22Rv1 (cell line): ENCODE results near the gene SLC4A2.

Experiments
- H3K27ac ChIP-seq: fragments of 450-650 bp; 2 replicates; pipeline ENCODE4 v1.5.1; 2017
- ZFX ChIP-seq: fragments of 450-650 bp; IDR thresholded peaks from 2 replicates; pipeline ENCODE4 v1.6.1; 2017; ENCODE audit warnings: antibody characterized with exemption, borderline replicate concordance
- TF ChIP-seq, protein P1 (sequence below): fragments of 450-650 bp; IDR thresholded peaks from 2 replicates; pipeline ENCODE4 v1.5.1; 2017; ENCODE audit warnings: mild to moderate bottlenecking

SLC4A2 gene

DNA sequence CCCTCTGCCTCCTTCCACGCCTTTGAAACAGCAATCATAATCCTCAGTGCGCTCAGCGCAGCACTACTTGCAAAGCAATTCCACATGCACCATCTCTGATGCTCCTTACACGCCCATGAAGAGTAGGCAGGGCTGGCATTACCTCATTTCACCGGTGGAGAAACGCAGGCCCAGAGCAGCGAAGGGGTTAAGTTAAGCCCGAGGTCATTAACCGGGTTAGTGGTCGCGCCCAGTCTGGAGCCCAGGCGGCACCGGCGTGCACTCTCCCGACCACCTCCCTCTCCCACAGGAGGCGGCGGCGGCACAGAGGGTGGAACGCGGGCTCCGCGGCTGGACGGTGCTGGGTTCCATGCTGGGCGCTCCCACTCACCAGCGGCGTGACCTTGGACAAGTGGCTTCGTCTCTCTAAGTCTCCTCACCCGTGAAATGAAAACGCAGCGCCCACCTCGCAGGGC is 20.7 kb downstream of the SLC4A2 start:
- TF ChIP-seq ZFX, result no peak
- TF ChIP-seq, protein P1, sequence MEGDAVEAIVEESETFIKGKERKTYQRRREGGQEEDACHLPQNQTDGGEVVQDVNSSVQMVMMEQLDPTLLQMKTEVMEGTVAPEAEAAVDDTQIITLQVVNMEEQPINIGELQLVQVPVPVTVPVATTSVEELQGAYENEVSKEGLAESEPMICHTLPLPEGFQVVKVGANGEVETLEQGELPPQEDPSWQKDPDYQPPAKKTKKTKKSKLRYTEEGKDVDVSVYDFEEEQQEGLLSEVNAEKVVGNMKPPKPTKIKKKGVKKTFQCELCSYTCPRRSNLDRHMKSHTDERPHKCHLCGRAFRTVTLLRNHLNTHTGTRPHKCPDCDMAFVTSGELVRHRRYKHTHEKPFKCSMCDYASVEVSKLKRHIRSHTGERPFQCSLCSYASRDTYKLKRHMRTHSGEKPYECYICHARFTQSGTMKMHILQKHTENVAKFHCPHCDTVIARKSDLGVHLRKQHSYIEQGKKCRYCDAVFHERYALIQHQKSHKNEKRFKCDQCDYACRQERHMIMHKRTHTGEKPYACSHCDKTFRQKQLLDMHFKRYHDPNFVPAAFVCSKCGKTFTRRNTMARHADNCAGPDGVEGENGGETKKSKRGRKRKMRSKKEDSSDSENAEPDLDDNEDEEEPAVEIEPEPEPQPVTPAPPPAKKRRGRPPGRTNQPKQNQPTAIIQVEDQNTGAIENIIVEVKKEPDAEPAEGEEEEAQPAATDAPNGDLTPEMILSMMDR, result no peak
- H3K27ac ChIP-seq, result peak overlapping the region; percentile 100

DNA sequence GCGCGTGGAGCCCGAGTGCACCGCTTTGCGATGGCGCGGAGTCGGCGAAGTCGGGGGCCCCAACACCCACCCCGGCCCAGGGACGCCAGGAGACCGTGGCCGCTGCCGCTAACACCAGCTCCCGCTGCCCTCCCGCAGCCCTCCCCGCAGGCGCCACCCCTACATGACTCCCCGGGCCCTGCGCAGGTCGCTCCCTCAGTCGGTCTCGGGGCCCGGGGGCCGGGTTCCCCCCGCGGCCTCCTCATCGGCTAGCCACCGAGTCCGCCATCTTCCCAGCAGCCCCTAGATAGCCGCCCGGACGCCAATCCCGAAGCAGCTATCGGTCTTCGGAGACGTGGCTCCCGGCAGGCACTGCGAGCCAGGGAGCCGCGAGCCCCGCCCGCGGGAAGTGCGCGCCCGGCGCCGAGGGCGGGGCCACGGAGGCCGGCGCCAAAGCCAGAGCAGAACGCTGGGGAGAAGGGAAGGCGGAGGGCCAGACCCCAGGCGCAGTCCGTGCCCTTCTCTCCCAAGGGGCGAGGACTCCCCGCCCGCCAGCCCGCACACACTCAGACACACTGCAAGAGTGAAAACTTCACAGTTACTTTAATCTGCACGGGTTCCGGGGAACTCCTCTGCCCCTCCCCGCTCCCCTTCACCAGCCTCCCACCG is 21.3 kb downstream of the SLC4A2 start, which contains the start of gene FASTK:
FASTK (minus strand) TSS at position 288 of the 648 bp plus-strand sequence; CDS start at position 245, 43 bp downstream.
- TF ChIP-seq ZFX, result no peak
- TF ChIP-seq, protein P1, result no peak
- peak within 1 kb of the TSS; percentile 100 for H3K27ac ChIP-seq

DNA sequence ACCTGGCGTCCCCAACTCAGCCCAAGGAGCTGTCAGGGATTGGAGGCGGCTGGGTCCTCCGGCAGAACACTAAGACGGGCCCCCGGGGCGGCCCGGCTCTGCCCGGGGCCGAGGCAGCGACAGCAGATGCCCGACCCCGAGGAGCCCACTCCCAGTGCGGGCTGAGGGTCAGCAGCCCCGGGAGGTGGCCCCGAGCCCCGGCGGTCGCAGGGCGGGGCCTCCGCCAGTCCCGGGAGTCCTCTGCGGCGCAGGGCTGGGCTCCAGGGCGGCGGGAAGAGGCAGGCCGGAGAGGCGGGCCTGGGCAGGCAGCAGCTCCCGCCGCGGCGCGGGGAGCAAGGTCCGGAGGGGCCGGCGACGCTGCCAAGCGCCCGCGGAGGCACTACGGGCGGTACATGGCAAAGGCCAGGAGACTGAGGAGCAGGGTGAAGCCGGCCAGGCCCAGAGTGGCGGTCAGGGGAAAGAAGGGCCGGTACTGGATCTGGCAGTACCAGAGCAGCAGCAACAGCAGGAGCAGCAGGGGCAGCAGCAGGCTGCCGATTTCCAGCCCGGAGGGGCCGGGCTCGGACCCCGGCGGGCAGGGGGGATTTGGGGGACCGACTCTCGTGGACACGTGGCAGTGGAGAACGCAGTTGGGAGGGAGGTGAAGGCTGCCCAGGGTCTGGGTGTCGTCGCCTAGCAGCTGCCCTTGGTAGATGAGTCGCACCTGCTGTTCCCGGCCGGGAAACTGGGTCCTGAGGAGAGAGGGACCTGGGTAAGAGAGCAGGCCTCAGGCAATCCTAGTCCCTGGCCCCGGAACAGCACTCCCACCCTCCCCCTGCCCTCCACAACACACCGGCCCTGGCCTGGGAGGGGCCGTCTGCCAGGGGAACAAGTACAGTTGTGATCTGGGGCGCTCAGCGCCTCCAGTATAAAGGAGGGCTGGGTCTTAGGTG is 22.0 kb downstream of the SLC4A2 start:
- TF ChIP-seq, protein P1, result no peak
- TF ChIP-seq ZFX, result no peak
- peak overlapping the region; percentile 100 for H3K27ac ChIP-seq

DNA sequence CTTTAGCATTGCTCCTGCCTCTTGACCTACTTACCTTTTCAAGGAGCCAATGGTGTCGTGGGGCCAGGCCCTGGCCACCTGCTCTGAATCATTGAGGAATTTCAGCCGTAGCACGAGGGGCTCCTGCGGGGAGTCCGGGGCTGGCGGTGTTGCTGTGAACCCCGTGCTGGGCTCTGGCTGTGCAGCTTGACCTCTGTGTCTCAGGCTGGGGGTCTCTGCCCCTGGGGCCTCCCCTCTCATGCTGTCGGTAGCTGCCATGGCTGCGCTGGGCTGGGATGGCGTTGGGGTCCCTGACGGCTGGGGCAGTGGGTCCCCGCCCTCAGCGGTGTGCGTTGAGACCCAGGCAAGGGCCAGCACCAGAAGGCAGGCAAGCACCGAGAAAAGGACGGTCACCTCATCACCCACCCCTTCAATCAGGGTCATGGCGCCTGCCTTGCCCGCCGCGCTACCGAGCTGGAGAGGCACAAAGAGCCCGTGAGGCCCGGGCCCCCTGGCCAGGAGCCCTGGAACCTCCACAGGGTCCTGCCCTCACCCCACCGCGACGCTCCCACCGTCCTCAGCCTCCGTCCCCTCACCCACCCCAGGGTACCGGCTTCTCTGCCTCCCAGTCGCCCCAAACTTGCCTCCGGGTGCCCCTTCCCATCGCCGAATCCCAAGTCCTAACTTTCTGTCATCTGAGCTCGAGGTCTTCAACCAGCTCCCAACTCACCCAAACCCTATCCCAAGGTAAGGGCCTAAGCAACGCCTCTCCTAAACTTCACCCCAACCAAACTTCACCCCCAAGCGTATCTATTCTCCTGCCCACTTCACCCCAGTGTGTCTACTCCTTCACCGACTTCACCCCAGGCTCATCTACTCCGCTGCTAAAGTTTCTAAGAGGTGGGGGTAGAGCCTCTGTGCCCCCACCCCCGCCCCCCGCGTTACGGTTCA is 23.0 kb downstream of the SLC4A2 start:
- peak overlapping the region; percentile 100 for H3K27ac ChIP-seq
- no peak for TF ChIP-seq ZFX
- TF ChIP-seq, protein P1, result no peak

DNA sequence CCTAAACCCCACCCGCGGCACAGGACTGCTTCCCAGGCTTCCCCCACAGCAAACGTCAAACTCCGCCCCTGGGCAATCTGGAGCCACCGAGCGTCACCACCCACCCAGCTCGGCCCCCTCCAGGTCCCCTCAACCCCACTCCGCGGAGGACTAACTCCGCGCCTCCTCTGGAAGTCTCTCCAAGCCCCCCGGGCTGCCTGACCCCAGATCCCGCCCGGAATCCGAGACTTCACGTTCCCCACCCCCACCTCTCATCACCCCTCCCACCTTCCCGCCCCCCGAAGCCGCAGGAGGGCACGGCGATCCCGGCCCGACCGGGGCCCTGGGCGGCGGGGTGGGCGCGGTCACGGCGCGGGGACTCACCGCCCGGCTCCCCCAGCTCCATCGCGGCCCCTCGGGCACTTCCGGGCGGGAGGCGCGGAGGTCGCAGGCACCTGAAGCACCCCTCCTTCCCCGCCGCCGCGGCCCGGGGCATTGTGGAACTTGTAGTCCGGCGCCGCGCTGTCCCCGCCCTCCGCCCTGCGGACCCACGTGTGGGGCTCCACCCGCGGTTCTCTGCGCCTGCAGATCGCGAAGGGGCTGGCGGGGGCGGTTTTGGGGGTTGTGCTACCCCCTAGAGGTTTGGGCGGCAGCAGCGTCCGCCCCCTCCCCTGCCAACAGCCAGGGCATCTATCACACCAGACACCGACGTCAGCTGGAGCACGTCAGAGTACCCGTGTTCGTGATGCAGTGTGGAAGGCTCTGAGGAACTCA is 23.9 kb downstream of the SLC4A2 start, which contains the start of gene TMUB1:
TMUB1 (minus strand) TSS at position 423 of the 753 bp plus-strand sequence. CDS start 930 bp downstream, outside the sequence.
- peak within 1 kb of the TSS; percentile 100 for H3K27ac ChIP-seq
- no peak for TF ChIP-seq ZFX
- TF ChIP-seq, protein P1, result no peak

DNA sequence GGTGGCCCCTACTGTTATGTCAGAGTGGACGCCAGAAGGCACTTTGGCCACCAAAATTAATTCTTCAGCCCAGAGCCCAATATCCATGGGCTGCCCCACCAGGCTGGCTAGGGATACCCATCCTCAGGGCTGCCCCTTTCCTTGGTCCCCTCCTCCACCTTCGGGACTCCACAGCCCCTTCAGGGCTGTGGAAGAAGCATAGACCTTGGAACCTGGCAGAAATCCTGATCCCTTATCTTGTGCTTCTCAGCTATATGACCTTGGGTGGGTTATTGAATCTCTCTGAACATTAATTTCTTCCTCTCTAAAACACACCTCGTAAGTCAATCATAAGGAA is 24.4 kb downstream of the SLC4A2 start:
- TF ChIP-seq, protein P1, result no peak
- TF ChIP-seq ZFX, result no peak
- H3K27ac ChIP-seq, result peak overlapping the region; percentile 100
